PC-9 (cell line): ENCODE results near the gene PCDH20.

Experiments
- CTCF ChIP-seq: fragments of 200-600 bp; sonication (generic); conservative IDR thresholded peaks from 2 replicates; pipeline ENCODE4 v1.6.1; 2017; ENCODE audit warnings: mixed run types, antibody characterized with exemption, mild to moderate bottlenecking, moderate library complexity
- EZH2 ChIP-seq: fragments of 200-600 bp; sonication (generic); IDR thresholded peaks from 2 replicates; pipeline ENCODE4 v1.8.0; 2017; ENCODE audit warnings: antibody characterized with exemption, low read depth

- TF ChIP-seq EZH2 = no peak
- TF ChIP-seq CTCF = no peak
Observed at GRCh38 chr13:61423915-61424314, 8.3 kb upstream of the PCDH20 start.
